HG02885 (cell line): ENCODE data around the gene TP63.
"Not testable (repeated sequence)": the region's sequence is repeated elsewhere in the genome, so short reads cannot be mapped to it uniquely, and the experiment has no call there.

Experiments
- ATAC-seq: cut with Tn5 transposase; IDR thresholded peaks from one replicate; pipeline ENCODE4 v1.9.1; 2021; ENCODE audit warnings: mild to moderate bottlenecking; ENCODE audit not compliant: unreplicated experiment, poor library complexity

TP63 gene

GRCh38 chr3:189720736-189721417, 89.7 kb downstream of the TP63 start:
- no peak for ATAC-seq

- no peak for ATAC-seq
These were observed 90.9 kb downstream of the TP63 start for GRCh38 chr3:189721873-189722665.

GRCh38 chr3:189724356-189724755, 93.2 kb downstream of the TP63 start:
- no peak for ATAC-seq

GRCh38 chr3:189726277-189726676, 95.1 kb downstream of the TP63 start:
- no peak for ATAC-seq

GRCh38 chr3:189727158-189727557, 96.0 kb downstream of the TP63 start:
- ATAC-seq, result no peak

- ATAC-seq, result no peak
These were observed 96.7 kb downstream of the TP63 start for GRCh38 chr3:189727898-189728297.

- no peak for ATAC-seq
These were observed 97.7 kb downstream of the TP63 start for GRCh38 chr3:189728915-189729314.

GRCh38 chr3:189734061-189734460, 102.9 kb downstream of the TP63 start:
- no peak for ATAC-seq

GRCh38 chr3:189735913-189736312, 104.7 kb downstream of the TP63 start:
- no peak for ATAC-seq

GRCh38 chr3:189737071-189737470, 105.9 kb downstream of the TP63 start:
- ATAC-seq, result no peak

- ATAC-seq, result no peak
These were observed 106.4 kb downstream of the TP63 start for GRCh38 chr3:189737619-189738018.

GRCh38 chr3:189739378-189739777, 108.2 kb downstream of the TP63 start:
- no peak for ATAC-seq

- ATAC-seq, result no peak
These were observed 109.0 kb downstream of the TP63 start for GRCh38 chr3:189740156-189740555.

- ATAC-seq, result no peak
These were observed 113.0 kb downstream of the TP63 start for GRCh38 chr3:189744235-189744634.

- no peak for ATAC-seq
These were observed 114.4 kb downstream of the TP63 start for GRCh38 chr3:189745622-189746021.

- no peak for ATAC-seq
These were observed 116.9 kb downstream of the TP63 start for GRCh38 chr3:189748046-189748445.

- ATAC-seq, result not testable (repeated sequence)
These were observed 119.8 kb downstream of the TP63 start for GRCh38 chr3:189750972-189751371.

GRCh38 chr3:189754356-189754755, 123.2 kb downstream of the TP63 start:
- no peak for ATAC-seq

- no peak for ATAC-seq
These were observed 125.4 kb downstream of the TP63 start for GRCh38 chr3:189756582-189757078.

- no peak for ATAC-seq
These were observed 127.0 kb downstream of the TP63 start for GRCh38 chr3:189758186-189758585.

- ATAC-seq, result no peak
These were observed 135.2 kb downstream of the TP63 start for GRCh38 chr3:189766416-189766815.
